Thymus (tissue), 11 donors: ENCODE results near the gene MAPK10. TPM values are rescaled to one million over a fixed set of nuclear protein-coding genes. Genes with fewer than 3 reads are reported as not detected.

Experiments used
- DNase-seq, 9 donors: peaks; one replicate each; pipeline ENCODE4 v3.0.0-alpha.2; 2013; ENCODE audit warnings: low spot score in 9 of 9, low read depth in 6 of 9, missing footprints in 1 of 9
- H3K27ac ChIP-seq, 2 donors: one replicate each; pipeline ENCODE4 v1.5.1; 2013; ENCODE audit warnings: control low read depth in 1 of 2, low read depth in 1 of 2, low read length in 1 of 2, mild to moderate bottlenecking in 1 of 2, moderate library complexity in 1 of 2
- H3K27me3 ChIP-seq, 2 donors: one replicate each; pipeline ENCODE4 v1.5.1; 2013; ENCODE audit warnings: low read length in 1 of 2; ENCODE audit not compliant: control insufficient read depth in 2 of 2, insufficient read depth in 1 of 2
- H3K36me3 ChIP-seq, 2 donors: one replicate each; pipeline ENCODE4 v1.5.1; 2013; ENCODE audit warnings: low read length in 1 of 2, mild to moderate bottlenecking in 1 of 2, moderate library complexity in 1 of 2; ENCODE audit not compliant: control insufficient read depth in 2 of 2, insufficient read depth in 2 of 2
- H3K4me1 ChIP-seq, 2 donors: one replicate each; pipeline ENCODE4 v1.5.1; 2013; ENCODE audit warnings: low read length in 2 of 2; ENCODE audit not compliant: control insufficient read depth in 2 of 2, insufficient read depth in 2 of 2
- H3K4me3 ChIP-seq, 2 donors: one replicate each; pipeline ENCODE4 v1.5.1; 2013; ENCODE audit warnings: low read length in 2 of 2, control low read depth in 1 of 2, mild to moderate bottlenecking in 1 of 2
- H3K9me3 ChIP-seq, 2 donors: one replicate each; pipeline ENCODE4 v1.5.1; 2013; ENCODE audit warnings: low read length in 1 of 2, mild to moderate bottlenecking in 1 of 2; ENCODE audit not compliant: control insufficient read depth in 2 of 2, insufficient read depth in 1 of 2
- WGBS: extraction: QIAGEN DNeasy Blood & Tissue Kit; methylation state at CpG from one replicate; pipeline ENCODE4 v1.1.7; 2013; 5-methylcytosine and 5-hydroxymethylcytosine counted together
- polyA plus RNA-seq: library from polyadenylated mRNA; stranded (reverse); fragments of 200-250 nt; gene quantifications from one replicate; pipeline ENCODE4 v1.2.3, GENCODE V29; 2013
- total RNA-seq: library from RNA; stranded (reverse); fragments of 120-200 nt; gene quantifications from one replicate; pipeline ENCODE4 v1.2.4, GENCODE V29; 2013
- donor health status: healthy.

Gene MAPK10
- total and polyA plus RNA-seq, 2 donors, result 3.7 to 8.6 TPM

DNA sequence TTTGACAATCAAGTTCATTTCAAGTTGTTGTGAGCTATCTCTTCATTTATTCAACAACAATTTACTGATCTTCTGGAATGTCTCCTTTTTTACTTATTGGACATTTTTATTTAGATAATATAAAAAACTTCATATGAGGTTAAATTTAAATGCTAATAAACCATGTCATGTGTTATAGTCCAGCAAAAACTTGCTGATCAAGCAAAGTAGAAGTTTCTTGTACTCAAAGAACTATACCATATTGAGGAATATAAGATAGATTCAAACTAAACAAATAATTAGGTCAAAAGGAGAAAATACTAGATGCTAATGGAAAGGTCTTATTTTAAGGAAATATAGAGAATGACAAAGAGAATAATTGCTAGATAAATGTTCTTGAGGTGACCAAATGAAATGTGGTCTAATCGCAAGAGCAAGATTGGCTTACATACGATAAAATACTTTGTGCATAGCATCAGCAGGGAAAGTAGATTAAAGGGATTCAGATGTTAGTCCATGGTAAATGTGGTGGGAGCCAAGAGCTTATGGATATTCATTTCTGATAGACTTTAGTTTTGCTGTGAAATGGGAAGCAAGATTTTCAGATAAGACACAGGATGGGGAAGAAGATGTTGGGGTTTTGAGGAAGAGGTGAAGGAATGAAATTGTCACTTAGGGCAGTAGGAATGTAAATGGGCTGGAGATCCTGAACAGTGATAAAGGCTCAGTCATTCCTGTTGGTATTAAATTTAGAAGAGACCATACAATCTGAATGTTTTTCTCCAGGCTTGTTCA is 229.5 kb downstream of the MAPK10 start:
- DNase-seq, result no peak
- Histone ChIP-seq H3K27me3 (no peaks in the 10 kb centered on the region), H3K9me3 (no peaks in the 10 kb centered on the region), H3K4me1 (no peaks in the 10 kb centered on the region), H3K27ac (no peak overlapping the region), H3K36me3 (no peaks in the 10 kb centered on the region), H3K4me3 (no peak overlapping the region)
- WGBS, result 98% methylated on average over 2 of the region's 2 CpGs

GRCh38 chr4:86129546-86129945 is 230.3 kb downstream of the MAPK10 start:
- no peak overlapping the region for H3K27ac ChIP-seq
- H3K27me3 ChIP-seq, result no peaks in the 10 kb centered on the region
- no peak for DNase-seq
- H3K9me3 ChIP-seq, result no peaks in the 10 kb centered on the region
- H3K36me3 ChIP-seq, result no peaks in the 10 kb centered on the region
- no peak overlapping the region for H3K4me3 ChIP-seq
- no peaks in the 10 kb centered on the region for H3K4me1 ChIP-seq
- WGBS, result 31% methylated on average over 2 of the region's 2 CpGs

GRCh38 chr4:86122404-86122803 is 237.4 kb downstream of the MAPK10 start:
- Histone ChIP-seq H3K36me3 (no peaks in the 10 kb centered on the region), H3K27me3 (no peaks in the 10 kb centered on the region)
- no peak for DNase-seq

DNA sequence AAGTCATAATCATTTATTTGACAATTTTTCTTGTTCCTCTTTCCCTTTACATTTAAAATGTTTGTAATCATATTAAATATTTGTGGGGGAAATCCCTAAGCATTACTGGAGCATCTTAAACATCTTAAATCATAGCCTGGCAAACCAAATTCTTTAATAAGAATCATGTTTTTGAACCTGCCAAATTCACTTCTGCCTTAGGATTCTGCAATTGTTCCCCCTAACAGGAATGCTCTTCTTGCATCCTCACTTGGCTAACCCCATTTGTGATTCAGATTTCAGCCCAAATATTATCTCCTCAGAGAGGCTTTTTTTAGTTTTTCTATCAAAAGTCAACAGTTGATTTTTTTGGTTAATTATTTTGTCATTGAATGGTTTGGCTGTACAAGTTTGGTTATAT is 241.1 kb downstream of the MAPK10 start:
- Histone ChIP-seq H3K9me3 (no peaks in the 10 kb centered on the region), H3K27me3 (no peaks in the 10 kb centered on the region), H3K36me3 (no peaks in the 10 kb centered on the region), H3K4me3 (no peak overlapping the region), H3K4me1 (no peaks in the 10 kb centered on the region), H3K27ac (no peak overlapping the region)
- DNase-seq, result no peak

More at GRCh38 chr4:86122404-86122803, 237.4 kb downstream of the MAPK10 start:
- Histone ChIP-seq H3K27ac (no peak overlapping the region), H3K4me1 (no peaks in the 10 kb centered on the region), H3K9me3 (no peaks in the 10 kb centered on the region), H3K4me3 (no peak overlapping the region)

- no peaks in the 10 kb centered on the region for H3K36me3 ChIP-seq
- no peak overlapping the region for H3K27ac ChIP-seq
- H3K27me3 ChIP-seq, result no peaks in the 10 kb centered on the region
- WGBS, result 92% methylated on average over 2 of the region's 2 CpGs
- H3K9me3 ChIP-seq, result no peaks in the 10 kb centered on the region
- H3K4me1 ChIP-seq, result no peaks in the 10 kb centered on the region
- no peak overlapping the region for H3K4me3 ChIP-seq
- DNase-seq, result no peak
These were observed 242.0 kb downstream of the MAPK10 start for GRCh38 chr4:86117705-86118302.

DNA sequence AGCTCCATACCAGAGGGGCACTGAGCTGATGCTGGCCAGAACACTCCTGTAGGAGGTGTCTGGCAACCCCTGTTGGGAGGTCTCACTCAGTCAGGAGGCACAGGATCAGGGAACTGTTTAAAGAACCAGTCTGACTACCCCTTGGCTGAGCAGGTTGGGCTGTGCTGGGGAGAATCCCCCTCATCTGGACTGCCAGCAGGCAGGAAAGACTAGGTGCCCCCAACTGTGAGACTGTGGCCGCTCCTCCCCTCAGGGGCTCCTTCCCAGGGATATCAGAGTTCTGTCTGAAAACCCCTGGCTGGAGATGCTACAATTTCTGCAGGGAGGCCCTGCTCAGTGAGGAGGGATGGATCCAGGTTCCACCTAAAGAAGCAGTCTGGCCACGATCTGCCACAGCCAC is 245.3 kb downstream of the MAPK10 start:
- Histone ChIP-seq H3K4me1 (no peaks in the 10 kb centered on the region), H3K27me3 (no peaks in the 10 kb centered on the region), H3K27ac (no peak overlapping the region), H3K36me3 (no peaks in the 10 kb centered on the region), H3K4me3 (no peak overlapping the region), H3K9me3 (no peaks in the 10 kb centered on the region)
- no peak for DNase-seq
- WGBS, result 90% methylated on average over 2 of the region's 2 CpGs

GRCh38 chr4:86108834-86109233 is 251.0 kb downstream of the MAPK10 start:
- Histone ChIP-seq H3K4me1 (no peaks in the 10 kb centered on the region), H3K4me3 (no peak overlapping the region), H3K9me3 (no peaks in the 10 kb centered on the region), H3K36me3 (no peaks in the 10 kb centered on the region), H3K27ac (no peak overlapping the region), H3K27me3 (no peaks in the 10 kb centered on the region)
- DNase-seq, result no peak
- 92% methylated on average over 2 of the region's 2 CpGs for WGBS

- Histone ChIP-seq H3K9me3 (no peaks in the 10 kb centered on the region), H3K4me3 (no peak overlapping the region), H3K27ac (no peak overlapping the region), H3K27me3 (no peaks in the 10 kb centered on the region), H3K36me3 (no peaks in the 10 kb centered on the region), H3K4me1 (no peaks in the 10 kb centered on the region)
- 94% methylated on average over 1 of the region's 1 CpG for WGBS
- DNase-seq, result no peak
These were observed 251.7 kb downstream of the MAPK10 start for GRCh38 chr4:86108137-86108536.

DNA sequence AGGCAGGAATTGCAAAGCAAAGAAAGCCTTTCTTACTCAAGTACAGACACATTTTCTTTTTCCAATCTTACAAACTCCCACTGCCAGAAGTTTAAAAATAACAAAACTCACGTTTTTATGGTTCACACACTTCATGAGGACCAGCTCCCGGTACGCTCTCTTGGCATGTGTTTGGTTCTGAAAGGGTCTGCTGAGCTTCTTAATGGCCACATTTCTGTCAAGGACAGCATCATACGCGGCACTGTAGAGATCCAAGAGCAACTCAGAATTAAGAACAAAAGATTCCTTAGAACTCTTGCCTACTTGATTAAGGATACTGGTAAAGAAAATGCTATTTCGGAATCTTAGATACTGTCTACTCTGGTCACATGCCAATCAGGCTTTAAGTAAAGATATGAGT is 252.7 kb downstream of the MAPK10 start:
- Histone ChIP-seq H3K36me3 (no peaks in the 10 kb centered on the region), H3K4me3 (no peak overlapping the region), H3K27me3 (no peaks in the 10 kb centered on the region), H3K9me3 (no peaks in the 10 kb centered on the region), H3K4me1 (no peaks in the 10 kb centered on the region), H3K27ac (no peak overlapping the region)
- WGBS, result 94% methylated on average over 6 of the region's 6 CpGs
- no peak for DNase-seq
